GM04504 (cell line): ENCODE results near the gene GRHL1.
"Not testable (repeated sequence)": the region's sequence is repeated elsewhere in the genome, so short reads cannot be mapped to it uniquely, and the experiment has no call there.

ENCODE experiments used
- DNase-seq: peaks from one replicate; pipeline ENCODE4 v3.0.0-alpha.2; 2012; ENCODE audit warnings: low read depth

GRHL1 gene

GRCh38 chr2:10026940-10027569 lies 75.6 kb downstream of the GRHL1 start:
- DNase-seq = no peak

- DNase-seq = no peak
Measured at GRCh38 chr2:10027660-10028330, 76.3 kb downstream of the GRHL1 start.

GRCh38 chr2:10028407-10028987 lies 77.0 kb downstream of the GRHL1 start:
- no peak for DNase-seq

- DNase-seq = no peak
Measured at GRCh38 chr2:10028988-10029874, 77.7 kb downstream of the GRHL1 start.

- no peak for DNase-seq
Measured at GRCh38 chr2:10029875-10030223, 78.4 kb downstream of the GRHL1 start.

- DNase-seq = no peak
Measured at GRCh38 chr2:10030311-10030736, 78.8 kb downstream of the GRHL1 start.

- not testable (repeated sequence) for DNase-seq
Measured at GRCh38 chr2:10030798-10031197, 79.3 kb downstream of the GRHL1 start.

GRCh38 chr2:10031886-10032745 lies 80.6 kb downstream of the GRHL1 start:
- no peak for DNase-seq

GRCh38 chr2:10032746-10033105 lies 81.2 kb downstream of the GRHL1 start:
- DNase-seq = no peak

GRCh38 chr2:10033251-10034006 lies 81.9 kb downstream of the GRHL1 start:
- DNase-seq = no peak

- no peak for DNase-seq
Measured at GRCh38 chr2:10034333-10035052, 83.0 kb downstream of the GRHL1 start.

GRCh38 chr2:10035053-10035422 lies 83.5 kb downstream of the GRHL1 start:
- no peak for DNase-seq

- DNase-seq = no peak
Measured at GRCh38 chr2:10035633-10036032, 84.1 kb downstream of the GRHL1 start.

GRCh38 chr2:10036095-10036884 lies 84.8 kb downstream of the GRHL1 start:
- DNase-seq = no peak

- DNase-seq = no peak
Measured at GRCh38 chr2:10038123-10038522, 86.6 kb downstream of the GRHL1 start.

- DNase-seq = no peak
Measured at GRCh38 chr2:10038716-10039115, 87.2 kb downstream of the GRHL1 start.

GRCh38 chr2:10039658-10040410 lies 88.3 kb downstream of the GRHL1 start:
- no peak for DNase-seq

GRCh38 chr2:10041711-10042110 lies 90.2 kb downstream of the GRHL1 start:
- no peak for DNase-seq
